Progenitor cell of endocrine pancreas (in vitro differentiated cells): Measurements from ENCODE around the gene CTNNA3. TPM values are rescaled to one million over a fixed set of nuclear protein-coding genes. Genes with fewer than 3 reads are reported as not detected.

Source experiments
- DNase-seq: peaks from one replicate; pipeline ENCODE4 v3.0.0; 2021; ENCODE audit warnings: low spot score; ENCODE audit not compliant: unreplicated experiment
- H3K27ac Mint-ChIP-seq: 2 replicates; pipeline ENCODE4 v1.8.0; 2021; ENCODE audit warnings: mild to moderate bottlenecking, moderate library complexity, mixed read lengths
- H3K27me3 Mint-ChIP-seq: 2 replicates; pipeline ENCODE4 v1.8.0; 2021; ENCODE audit warnings: mixed read lengths
- H3K36me3 Mint-ChIP-seq: 2 replicates; pipeline ENCODE4 v1.8.0; 2022; ENCODE audit warnings: mixed read lengths; ENCODE audit not compliant: insufficient read depth
- H3K4me1 Mint-ChIP-seq: 2 replicates; pipeline ENCODE4 v1.8.0; 2021; ENCODE audit warnings: low read depth, mixed read lengths
- H3K4me3 Mint-ChIP-seq: 2 replicates; pipeline ENCODE4 v1.8.0; 2021; ENCODE audit warnings: low read depth, mild to moderate bottlenecking, moderate library complexity, mixed read lengths
- H3K9me3 Mint-ChIP-seq: 2 replicates; pipeline ENCODE4 v1.8.0; 2021; ENCODE audit warnings: low read depth, mixed read lengths
- CTCF ChIP-seq: fragments of 200-600 bp; sonication (generic); IDR thresholded peaks from one replicate; pipeline ENCODE4 v1.5.0; 2021; ENCODE audit warnings: antibody characterized with exemption, mild to moderate bottlenecking; ENCODE audit not compliant: unreplicated experiment
- total RNA-seq: library from RNA; stranded (reverse); gene quantifications from 2 replicates; pipeline ENCODE4 v1.2.1, GENCODE V29; 2021

Gene CTNNA3
- total RNA-seq, 1 donor from 2014 or later, result 1.7 TPM

GRCh38 chr10:66277481-66277880 is 1418.5 kb downstream of the CTNNA3 start:
- H3K4me1 Mint-ChIP-seq, result no peaks in the 10 kb centered on the region
- no peak overlapping the region for H3K4me3 Mint-ChIP-seq
- no peaks in the 10 kb centered on the region for H3K9me3 Mint-ChIP-seq
- TF ChIP-seq CTCF, result peak; percentile 43
- H3K36me3 Mint-ChIP-seq, result no peaks in the 10 kb centered on the region
- no peak overlapping the region for H3K27ac Mint-ChIP-seq
- DNase-seq, result no peak
- H3K27me3 Mint-ChIP-seq, result no peaks in the 10 kb centered on the region

- Mint-ChIP-seq H3K9me3 (no peaks in the 10 kb centered on the region), H3K27ac (no peak overlapping the region), H3K27me3 (no peaks in the 10 kb centered on the region), H3K4me3 (no peak overlapping the region), H3K4me1 (no peaks in the 10 kb centered on the region), H3K36me3 (no peaks in the 10 kb centered on the region)
- no peak for DNase-seq
- TF ChIP-seq CTCF, result no peak
These were observed 1422.0 kb downstream of the CTNNA3 start for GRCh38 chr10:66273966-66274519.

GRCh38 chr10:66265398-66265797 is 1430.6 kb downstream of the CTNNA3 start:
- no peak for DNase-seq
- TF ChIP-seq CTCF, result no peak
- Mint-ChIP-seq H3K9me3 (no peaks in the 10 kb centered on the region), H3K4me1 (peaks cover under 1% of the 10 kb centered on the region), H3K36me3 (no peaks in the 10 kb centered on the region), H3K4me3 (no peak overlapping the region), H3K27ac (no peak overlapping the region), H3K27me3 (no peaks in the 10 kb centered on the region)

- H3K36me3 Mint-ChIP-seq, result no peaks in the 10 kb centered on the region
- H3K4me1 Mint-ChIP-seq, result peaks cover 4% of the 10 kb centered on the region
- H3K27ac Mint-ChIP-seq, result no peak overlapping the region
- H3K4me3 Mint-ChIP-seq, result no peak overlapping the region
- DNase-seq, result no peak
- TF ChIP-seq CTCF, result no peak
- H3K9me3 Mint-ChIP-seq, result no peaks in the 10 kb centered on the region
- H3K27me3 Mint-ChIP-seq, result no peaks in the 10 kb centered on the region
These were observed 1436.2 kb downstream of the CTNNA3 start for GRCh38 chr10:66259836-66260235.

GRCh38 chr10:66258693-66259092 is 1437.3 kb downstream of the CTNNA3 start:
- Mint-ChIP-seq H3K36me3 (no peaks in the 10 kb centered on the region), H3K27ac (no peak overlapping the region), H3K9me3 (no peaks in the 10 kb centered on the region), H3K4me1 (peaks cover 4% of the 10 kb centered on the region), H3K4me3 (no peak overlapping the region), H3K27me3 (no peaks in the 10 kb centered on the region)
- no peak for TF ChIP-seq CTCF
- no peak for DNase-seq
